NCI-H2171 (cell line): Measurements from ENCODE around the gene MLXIP.
"Not testable (repeated sequence)": the region's sequence is repeated elsewhere in the genome, so short reads cannot be mapped to it uniquely, and the experiment has no call there.

ENCODE experiments used
- DNase-seq: peaks from one replicate; lab custom pipeline; 2025; lab: John Stamatoyannopoulos, UW

Gene MLXIP

GRCh38 chr12:122096014-122096413, 17.5 kb downstream of the MLXIP start:
- no peak for DNase-seq

DNA sequence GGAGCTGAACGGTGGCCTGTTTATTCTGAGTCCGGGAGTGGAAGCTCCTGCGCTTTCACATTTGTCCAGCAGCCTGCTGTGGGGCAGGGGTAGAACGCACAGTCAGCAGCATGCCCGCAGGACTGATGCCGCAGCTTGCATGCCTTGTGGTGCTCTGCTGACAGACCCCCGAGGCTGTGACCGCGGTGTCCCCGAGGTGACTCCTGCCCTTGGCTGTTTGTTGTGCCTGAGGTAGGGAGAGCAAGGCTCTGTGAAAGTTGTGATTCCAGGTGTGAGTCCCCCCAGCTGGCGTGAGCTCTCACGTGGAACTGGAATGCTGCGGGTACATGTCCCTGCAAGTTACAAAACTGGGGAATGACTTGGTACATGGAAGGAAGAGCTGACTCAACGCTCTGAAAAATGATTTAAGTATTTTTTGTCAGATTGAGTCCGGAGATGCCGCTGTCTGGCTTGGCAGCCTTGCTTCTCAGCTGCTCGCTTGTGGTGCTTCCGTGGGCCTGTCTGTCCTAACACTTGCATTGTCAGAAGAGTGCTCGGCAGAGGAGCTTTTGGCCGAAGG, 18.1 kb downstream of the MLXIP start:
- no peak for DNase-seq

- DNase-seq: no peak
Observed at GRCh38 chr12:122097584-122097926, 19.0 kb downstream of the MLXIP start.

- DNase-seq: no peak
Observed at GRCh38 chr12:122097927-122098756, 19.6 kb downstream of the MLXIP start.

GRCh38 chr12:122099280-122099749, 20.8 kb downstream of the MLXIP start:
- DNase-seq: no peak

DNA sequence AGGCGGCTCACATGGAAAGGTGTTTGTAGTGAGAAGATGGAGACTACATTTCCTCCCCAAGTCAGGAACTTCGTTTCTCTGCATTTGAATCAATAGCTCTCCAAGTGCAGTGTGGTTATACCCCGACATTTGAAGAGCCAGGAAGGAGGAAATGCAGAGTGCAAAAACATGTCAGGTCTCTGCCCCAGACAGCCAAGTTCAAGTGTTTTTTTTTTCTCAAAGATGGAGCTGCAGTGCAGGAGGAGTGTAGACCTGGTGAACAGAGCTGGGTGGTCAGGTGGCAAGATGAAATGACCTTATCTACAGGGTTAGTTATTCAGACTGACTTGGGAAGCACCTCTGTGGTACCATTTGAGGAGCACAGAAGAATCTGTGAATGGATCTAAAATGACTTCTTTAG, 21.3 kb downstream of the MLXIP start:
- DNase-seq: no peak

DNA sequence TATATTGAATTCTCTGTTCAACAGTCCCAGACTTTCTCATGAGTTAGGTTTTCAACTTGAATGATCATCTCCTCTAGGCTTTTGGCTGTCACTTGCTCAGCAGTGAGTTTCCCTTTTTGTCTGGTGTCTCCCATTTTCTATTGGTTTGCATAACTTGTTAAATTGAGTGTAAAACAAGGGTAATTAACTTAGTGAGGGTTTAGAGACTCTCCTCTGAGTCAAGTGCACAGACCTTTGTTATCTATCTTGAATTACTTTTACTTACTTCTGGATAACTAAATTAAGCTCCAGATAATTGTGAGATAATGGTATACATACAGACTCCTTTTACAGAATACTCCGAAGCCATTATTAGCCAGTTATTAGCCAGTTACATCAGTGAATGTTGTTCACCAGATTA, 22.0 kb downstream of the MLXIP start:
- DNase-seq: no peak

GRCh38 chr12:122102331-122102730, 23.8 kb downstream of the MLXIP start:
- DNase-seq: no peak

GRCh38 chr12:122104844-122105243, 26.3 kb downstream of the MLXIP start:
- no peak for DNase-seq

DNA sequence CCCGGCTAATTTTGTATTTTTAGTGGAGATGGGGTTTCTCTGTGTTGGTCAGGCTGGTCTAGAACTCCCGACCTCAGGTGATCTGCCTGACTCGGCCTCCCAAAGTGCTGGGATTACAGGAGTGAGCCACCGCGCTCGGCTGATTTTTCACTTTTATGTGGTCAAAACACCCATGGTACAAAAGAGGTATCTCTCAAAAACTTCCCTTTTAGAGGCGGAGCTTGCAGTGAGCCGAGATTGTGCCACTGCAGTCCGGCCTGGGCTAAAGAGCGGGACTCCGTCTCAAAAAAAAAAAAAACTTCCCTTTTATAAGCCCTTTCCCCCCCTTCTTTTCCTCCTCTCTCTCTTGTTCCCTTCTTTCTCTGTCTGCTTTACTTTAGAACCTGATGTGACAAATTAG, 26.9 kb downstream of the MLXIP start:
- DNase-seq: not testable (repeated sequence)

DNA sequence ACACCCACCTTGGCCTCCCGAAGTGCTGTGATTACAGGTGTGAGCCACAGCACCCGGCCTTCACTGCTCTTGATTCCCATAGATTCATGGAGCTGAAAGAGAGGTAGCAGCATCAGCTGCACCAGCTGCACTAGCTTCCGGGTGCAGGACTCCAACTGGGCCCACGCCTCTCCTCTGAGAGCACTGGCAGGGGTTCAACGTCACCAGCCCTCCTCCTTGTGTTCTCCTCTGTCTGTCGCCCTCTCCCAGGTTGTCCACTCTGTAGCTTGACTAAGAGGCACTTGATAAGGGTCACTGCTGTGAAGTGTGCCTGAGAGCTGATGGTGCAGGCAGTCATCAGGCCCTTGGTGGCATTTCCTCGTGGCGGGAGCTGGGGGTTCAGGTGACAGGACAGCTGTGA, 28.3 kb downstream of the MLXIP start:
- no peak for DNase-seq

DNA sequence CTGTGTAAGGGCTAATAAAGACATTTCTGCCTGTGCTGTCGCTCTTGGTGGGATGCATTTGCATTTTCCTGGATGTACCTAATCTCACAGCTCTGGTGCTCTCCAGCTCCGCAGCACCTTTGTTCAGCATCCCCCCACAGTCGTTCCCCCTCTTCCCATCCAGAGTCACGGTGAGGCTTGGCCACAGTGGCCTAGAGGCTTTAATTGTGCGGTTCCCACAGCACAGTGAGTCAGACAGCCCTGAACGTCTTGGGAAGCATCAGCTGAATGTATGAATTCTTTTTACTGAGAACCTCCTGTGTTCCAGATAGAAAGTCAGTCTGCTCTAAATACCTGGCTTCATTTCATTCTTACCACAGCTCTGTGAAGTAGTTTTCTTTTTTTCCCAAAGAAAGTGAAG, 28.7 kb downstream of the MLXIP start:
- no peak for DNase-seq

DNA sequence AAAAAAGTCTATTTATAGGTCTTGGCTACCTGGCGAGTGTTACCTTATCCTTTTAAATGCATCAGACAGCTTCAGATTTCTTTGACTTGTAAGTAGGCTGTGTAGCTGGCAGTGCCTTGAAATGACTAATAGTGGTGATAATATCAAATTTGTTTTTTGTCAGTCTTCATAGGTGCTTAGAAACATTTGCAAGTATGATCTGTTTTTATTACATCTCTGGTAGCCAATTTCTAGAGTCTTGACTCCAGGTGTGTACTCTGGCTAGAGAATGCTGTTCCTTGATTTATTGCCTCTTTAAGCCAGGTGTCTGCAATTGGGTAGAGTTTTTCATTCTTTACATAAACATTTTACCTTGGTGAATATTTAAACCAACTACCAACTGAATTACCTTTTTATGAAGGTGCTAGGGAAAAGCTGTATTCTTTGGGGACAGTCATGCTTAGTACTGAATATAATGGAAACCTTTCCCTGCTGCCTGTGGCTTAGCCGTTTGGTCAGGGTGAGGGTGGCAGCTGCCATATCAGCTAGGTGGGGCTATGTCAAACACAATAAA, 32.6 kb downstream of the MLXIP start:
- DNase-seq: no peak

DNA sequence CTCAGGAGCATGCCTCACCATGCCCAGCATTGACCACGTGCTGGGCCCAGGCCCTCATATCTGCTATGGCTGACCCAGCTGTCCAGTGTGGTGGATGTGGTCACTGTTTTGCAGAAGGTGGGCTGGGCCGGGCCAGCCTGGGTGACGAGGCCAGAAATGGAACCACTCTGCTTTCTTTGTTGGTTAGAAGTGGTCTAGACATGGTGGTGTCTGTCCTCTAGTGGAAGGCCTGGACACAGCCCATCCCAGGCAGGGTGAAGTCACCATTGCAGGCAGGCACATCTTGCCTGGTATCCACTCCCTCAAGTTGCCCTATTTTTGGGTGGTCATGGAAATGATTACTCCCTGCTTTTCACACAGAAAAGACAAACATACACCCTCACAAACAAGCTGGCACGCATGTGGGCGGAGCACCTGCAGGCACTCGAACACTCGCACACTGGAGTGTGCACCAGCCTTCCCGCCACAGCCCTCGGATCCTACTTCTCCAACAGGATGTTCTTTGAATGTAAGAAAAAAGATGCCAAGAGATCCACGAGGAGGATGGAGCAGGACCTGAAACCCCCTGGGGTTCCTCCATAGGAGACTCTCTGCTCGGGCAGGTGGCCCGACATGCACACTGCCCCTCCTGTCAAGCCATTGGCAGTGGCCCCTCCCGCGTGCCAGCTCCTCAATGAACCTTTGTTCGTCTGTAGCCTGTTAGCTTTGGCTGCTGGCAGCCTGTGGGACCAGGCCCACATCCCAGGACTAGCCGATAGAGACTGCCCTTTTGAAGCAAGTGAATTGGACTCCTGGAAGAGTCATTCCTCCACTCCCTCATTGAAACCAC, 38.4 kb downstream of the MLXIP start:
- no peak for DNase-seq

GRCh38 chr12:122117979-122118378, 39.4 kb downstream of the MLXIP start:
- no peak for DNase-seq

DNA sequence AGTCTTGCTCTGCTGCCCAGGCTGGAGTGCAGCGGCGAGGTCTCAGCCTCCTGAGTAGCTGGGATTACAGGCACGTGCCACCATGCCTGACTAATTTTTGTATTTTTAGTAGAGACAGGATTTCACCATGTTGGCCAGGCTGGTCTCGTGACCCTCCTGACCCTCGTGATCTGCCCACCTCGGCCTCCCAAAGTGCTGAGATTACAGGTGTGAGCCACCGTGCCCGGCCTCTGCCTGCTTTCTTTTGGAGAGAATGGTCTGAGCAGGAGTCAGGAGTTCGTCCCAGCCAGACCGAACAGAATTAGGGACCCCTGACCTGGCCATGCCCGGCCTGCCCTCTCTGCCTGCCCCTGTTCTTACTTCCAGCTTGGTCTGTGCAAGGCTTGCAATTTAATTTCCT, 42.8 kb downstream of the MLXIP start:
- DNase-seq: not testable (repeated sequence)

DNA sequence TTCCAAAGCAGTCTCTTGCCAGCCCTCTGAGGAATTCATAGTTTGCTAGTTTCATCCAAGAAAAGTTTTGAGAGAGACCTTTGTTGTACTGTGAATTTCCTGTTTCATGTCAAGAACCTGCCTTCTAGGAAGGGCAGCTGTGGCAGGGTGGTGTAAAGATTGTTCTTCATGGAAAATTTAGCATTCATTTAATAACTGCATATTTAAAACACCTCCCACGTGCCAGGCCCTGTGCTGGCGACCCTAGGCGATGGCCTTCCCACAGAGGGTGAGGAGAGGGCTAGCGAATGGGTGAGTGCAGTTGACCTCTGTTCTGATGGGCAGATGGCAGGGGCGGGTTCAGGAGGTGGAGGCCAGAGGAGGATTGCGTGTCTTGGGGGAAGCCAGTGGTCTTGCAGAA, 43.2 kb downstream of the MLXIP start:
- DNase-seq: no peak

DNA sequence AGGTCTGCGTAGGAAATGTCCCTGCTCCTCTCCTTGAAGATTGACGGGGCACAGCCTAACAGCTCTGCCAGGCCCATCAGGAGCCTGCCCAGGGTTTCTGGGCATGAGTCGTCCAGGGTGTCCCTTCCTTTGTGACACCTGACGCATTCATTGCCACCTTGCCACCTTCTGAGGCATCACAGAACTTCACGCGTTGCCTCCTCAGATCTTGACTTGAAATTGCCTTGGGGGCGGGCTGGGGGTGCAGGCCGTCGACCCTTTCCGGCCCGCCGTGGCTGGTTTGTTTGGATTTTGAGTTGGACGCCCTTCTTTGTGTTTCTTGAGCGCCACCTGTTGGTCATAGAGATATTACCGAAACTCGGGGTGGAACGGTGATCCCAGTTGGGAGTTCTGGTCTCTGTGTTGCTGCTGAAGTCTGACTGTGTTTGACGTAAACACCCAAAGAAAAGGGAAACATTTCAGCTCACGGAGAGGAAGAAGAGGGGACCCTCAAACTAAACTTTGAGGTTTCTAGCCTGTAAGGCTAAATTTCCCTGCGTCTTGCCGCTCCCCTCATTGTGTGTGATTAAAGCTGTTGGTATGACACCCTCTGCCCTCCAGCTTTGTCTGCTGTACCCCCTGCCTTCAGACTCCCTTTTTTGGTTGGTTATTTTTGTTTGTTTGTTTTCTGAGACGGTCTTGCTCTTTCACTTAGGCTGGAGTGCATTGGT, 44.6 kb downstream of the MLXIP start:
- DNase-seq: peak; percentile 54

DNA sequence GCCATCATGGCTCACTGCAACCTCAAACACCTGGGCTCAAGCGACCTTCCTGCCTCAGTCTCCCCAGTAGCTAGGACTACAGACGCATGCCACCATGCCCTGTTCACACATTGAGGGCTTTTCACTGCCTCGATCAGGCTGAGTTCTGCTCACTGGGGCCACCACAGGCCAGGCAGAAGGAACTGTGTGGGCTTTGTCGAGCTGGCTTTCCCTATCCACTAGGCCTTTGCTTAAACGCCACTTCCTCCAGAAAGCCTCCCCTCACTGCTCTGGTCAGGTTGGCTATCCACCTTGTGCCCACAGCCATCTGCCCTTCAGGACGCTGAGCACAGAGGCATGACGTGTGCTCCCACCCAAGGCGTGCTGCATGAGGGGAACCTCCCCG, 45.2 kb downstream of the MLXIP start:
- no peak for DNase-seq

DNA sequence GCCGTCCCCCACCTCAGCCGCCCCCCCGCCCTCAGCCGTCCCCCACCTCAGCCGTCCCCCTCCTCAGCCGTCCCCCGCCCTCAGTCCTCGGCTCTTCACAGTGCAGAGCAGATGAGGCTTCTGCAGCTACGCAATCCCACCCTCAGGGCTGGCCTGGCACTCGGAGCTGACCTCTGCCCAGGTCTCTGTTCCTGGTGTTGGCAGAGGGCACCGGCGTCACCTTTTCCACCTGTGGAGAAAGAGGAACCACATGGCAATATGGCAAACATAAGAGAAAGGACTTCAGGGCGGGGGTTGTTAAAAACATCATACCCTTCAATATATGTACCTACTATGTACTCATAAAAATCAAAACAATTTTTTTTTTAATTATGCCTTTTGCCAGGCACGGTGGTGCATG, 45.8 kb downstream of the MLXIP start:
- no peak for DNase-seq

- DNase-seq: no peak
Observed at GRCh38 chr12:122125452-122126341, 47.1 kb downstream of the MLXIP start.
